Activated CD8-positive, alpha-beta memory T cell treated with anti-CD3 and anti-CD28 coated beads, Interleukin-2, amount 50 U/mL, for 48 hours (primary cell): ENCODE data around the gene DACH2.

Experiments used
- DNase-seq: peaks from one replicate; pipeline ENCODE4 v3.0.0-alpha.2; 2020

The DACH2 gene

GRCh38 chrX:86329174-86329573 lies 180.9 kb downstream of the DACH2 start:
- no peak for DNase-seq

DNA sequence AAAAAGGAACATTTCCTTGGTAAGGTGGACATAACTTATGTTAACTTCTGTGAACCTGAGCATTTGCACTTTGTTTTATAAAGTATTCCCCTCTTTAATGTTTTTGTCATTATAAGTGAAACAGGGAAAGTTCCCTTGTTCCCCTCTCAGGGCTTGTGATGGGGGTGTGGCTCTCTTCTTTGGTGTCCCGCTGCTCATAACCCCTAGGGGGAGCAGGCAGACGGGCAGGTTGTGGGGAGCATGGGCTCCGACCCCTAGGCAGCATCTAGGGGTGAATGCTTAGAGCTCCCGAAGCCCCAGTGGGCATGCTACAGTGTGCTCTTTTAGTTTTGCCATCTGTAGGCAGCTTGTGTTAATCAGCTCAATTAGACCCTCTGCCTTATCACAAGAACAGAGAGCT lies 200.4 kb downstream of the DACH2 start:
- no peak for DNase-seq

DNA sequence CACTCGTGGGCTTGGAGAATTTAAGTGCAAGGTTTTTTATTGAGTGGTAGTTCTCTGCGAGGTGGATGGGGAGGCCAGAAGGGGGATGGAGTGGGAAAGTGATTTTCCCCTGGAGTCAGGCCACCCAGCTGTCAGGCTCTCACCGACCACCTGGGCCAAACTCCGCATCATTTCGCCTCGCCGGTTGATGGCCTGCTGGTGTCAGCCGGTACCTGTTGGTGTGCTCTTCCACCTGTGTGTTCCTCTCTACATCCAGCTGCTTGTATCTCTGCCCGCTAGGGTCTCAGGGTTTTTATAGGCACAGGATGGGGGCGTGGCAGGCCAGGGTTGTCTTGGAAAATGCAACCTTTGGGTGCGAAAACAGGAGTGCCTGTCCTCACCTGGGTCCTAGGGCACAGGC lies 200.9 kb downstream of the DACH2 start:
- DNase-seq: no peak

GRCh38 chrX:86369847-86370630 lies 221.8 kb downstream of the DACH2 start:
- DNase-seq: no peak

- DNase-seq: no peak
These were observed 222.7 kb downstream of the DACH2 start for GRCh38 chrX:86370927-86371326.

DNA sequence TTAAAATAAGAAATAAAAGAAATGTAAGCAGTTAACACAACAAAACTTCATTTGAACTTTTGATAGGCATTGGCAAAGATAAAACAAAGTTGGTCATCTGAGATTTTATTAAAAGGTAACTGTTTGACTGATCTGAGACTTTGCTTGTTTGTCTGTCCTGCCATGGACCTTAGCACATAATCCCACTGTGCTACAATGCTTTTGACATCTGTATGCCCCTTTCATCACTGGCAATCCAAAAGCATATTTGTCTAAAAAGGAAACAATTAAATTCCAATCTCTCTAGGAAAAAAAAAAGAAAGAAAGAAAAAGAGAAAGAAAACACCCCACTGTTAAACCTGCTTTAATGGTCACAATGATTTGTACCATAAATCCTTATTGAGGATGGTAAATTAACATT lies 231.0 kb downstream of the DACH2 start:
- no peak for DNase-seq

DNA sequence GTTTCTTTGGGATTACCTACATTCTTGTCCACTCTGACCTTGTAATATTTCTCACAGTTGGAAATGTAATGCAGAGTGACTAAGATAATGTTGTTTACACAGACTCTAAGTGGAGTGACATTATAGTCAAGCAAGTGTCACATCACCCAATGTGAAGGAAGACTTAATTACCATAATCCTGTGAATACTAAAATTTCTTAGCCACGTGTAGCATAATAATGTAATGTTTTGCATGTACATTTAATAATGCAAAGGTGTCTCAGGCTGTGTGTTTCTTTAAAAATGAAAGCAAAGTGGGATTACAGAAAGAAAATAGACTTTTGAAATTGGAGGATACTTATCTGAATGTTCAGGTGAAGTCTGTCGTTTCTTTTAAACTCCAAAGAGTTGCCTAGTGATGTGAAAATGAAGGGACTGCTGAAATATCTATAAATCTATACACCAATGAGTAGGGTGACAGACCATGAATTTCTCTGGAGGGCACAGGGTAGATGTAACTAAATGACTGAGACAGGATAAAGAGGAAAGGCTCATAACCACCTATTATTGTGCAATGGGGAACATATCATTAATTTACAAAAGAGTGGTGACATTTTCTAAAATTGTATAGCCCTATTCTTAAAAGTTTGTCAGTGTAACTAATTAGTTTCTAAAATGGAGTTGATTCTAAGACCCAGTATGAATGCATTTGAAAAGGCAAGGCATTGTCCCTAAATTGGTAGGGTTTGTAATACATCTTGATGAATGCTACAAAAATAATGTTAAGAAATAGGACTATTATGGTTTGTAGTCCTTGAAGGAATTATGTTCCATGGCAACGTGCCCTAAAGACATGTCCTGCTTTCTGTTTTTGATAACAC lies 235.7 kb downstream of the DACH2 start:
- no peak for DNase-seq

GRCh38 chrX:86407371-86407770 lies 259.1 kb downstream of the DACH2 start:
- DNase-seq: no peak

DNA sequence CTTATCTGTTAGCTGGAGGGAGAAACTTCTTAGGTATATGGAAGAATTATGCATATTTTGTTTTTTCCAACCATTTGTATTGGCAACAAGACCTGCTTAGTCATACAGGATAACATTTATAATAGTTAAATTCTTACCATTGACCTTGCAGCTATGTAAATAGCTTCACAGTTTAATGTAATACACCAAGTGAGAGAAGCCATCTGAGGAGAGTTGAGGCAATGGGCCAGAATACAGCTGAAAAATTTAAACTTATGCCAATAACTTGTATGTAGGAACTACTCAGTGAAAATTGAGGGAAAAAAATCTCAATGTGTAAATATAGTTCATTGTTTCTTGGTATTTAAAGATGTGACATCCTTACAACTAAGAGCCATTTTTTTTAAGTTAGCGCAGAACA lies 273.5 kb downstream of the DACH2 start:
- DNase-seq: no peak

DNA sequence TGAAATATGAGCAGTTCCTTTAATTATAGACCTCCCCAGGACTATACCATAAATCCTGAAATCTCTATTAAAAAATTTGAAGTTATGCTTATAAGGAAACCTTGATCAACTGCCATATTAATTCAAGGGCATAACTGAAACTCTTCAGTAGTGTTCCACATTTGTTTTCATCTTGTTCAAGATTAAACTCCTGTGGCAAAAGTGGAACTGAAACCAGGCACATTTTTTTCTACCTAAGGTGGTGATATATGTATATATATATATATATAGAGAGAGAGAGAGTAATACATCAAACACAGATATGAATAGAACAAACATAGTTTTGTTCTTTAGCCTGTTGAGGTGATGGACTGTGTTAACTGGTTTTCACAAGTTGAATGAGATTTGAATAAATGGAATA lies 287.9 kb downstream of the DACH2 start:
- DNase-seq: no peak

DNA sequence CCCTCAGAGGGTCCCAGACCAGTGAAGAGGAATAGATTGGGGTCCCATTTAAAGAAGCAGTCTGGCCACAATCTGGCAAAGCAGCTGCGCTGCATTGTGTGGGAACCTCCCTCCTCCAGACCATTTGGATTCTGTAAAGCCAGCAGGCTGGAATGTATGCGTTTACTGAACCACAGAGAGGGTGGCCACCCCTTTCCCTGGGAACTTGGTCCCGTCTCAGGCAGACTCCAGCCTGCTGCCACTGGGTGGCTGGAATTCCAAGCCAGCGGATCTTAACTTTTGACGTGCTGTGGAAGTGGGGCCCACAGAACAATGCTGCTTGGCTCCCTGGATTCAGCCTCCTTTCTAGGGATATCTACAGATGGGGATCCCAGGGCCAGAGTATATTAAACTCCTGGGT lies 307.2 kb downstream of the DACH2 start:
- no peak for DNase-seq

DNA sequence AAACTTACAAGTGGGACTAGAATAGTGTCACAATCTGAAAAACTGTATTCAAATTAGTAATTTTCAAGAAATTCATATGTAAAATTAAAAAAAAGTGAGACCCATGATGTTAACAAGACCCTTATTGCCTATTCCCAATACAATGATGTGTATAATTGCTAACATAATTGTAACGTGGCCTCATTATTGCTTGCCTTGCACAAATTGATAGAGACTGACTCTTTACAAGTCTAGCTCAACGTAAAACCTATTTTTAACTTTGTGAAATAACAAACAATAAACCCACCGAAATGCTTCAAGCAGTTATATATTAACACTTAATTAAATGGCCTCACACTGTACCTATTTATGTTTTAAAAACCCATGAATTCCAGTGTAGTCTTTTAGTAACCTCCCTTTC lies 312.5 kb downstream of the DACH2 start:
- no peak for DNase-seq

- DNase-seq: no peak
These were observed 356.0 kb downstream of the DACH2 start for GRCh38 chrX:86504297-86504696.

- no peak for DNase-seq
These were observed 359.1 kb downstream of the DACH2 start for GRCh38 chrX:86507331-86507730.

DNA sequence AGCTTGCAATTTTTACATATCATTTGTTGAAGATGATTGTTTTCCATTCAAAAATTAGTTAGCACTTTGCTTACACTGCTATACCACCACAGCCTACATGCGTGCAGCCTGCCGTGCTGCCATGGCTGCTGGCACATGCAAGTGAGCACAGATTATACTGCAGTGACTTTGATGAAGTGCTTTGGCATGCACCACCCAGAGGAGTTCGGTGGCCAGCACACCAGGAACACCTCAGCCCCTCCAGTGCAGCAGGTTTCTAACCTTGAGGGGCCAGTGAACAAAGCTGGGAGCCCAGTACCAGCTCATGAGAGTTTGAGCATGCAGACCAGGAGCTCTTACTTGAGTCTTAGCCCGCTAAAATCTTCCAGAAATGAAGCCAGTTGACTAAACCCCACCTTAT lies 431.5 kb downstream of the DACH2 start:
- DNase-seq: no peak

GRCh38 chrX:86604607-86605006 lies 456.4 kb downstream of the DACH2 start:
- DNase-seq: no peak

DNA sequence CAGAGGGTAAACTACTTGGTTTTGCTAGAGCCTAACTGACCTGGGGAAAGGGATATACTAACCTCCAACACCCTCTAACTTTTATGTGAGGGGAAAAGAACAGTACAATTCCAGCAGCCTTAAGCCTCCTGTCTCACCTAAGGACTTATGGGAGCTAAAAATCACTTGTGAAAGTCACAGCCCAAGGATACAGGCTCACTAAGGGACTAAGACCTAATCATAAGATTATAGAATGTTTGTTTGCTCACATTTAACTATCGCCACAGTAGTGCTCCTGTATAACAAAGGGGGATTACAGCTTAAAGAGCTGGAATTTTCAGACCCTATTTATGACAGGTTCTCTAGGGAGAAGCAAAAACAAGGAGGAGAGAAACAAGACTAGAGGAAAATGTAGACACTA lies 548.7 kb downstream of the DACH2 start:
- DNase-seq: no peak

GRCh38 chrX:86711531-86712180 lies 563.4 kb downstream of the DACH2 start:
- DNase-seq: no peak

- DNase-seq: no peak
These were observed 566.2 kb downstream of the DACH2 start for GRCh38 chrX:86714441-86714840.

- no peak for DNase-seq
These were observed 576.0 kb downstream of the DACH2 start for GRCh38 chrX:86724277-86724676.

GRCh38 chrX:86747091-86747490 lies 598.8 kb downstream of the DACH2 start:
- no peak for DNase-seq

DNA sequence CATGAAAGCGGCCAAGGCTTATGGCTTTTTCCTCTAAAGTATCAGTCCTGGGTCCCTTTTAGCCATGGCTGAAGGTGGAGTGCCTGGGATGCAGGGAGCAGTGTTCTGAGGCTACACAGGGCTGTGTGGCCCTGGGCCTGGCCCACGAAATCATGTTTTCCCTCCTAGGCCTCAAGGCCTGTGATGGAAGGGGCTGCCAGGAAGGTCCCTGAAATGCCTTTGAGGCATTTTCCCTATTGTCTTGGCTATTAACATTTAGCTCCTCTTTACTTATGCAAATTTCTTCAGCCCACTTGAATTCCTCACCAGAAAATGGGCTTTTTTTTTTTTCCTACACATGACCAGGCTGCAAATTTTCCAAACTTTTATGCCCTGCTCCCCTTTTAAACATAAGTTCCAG lies 657.0 kb downstream of the DACH2 start:
- DNase-seq: no peak

DNA sequence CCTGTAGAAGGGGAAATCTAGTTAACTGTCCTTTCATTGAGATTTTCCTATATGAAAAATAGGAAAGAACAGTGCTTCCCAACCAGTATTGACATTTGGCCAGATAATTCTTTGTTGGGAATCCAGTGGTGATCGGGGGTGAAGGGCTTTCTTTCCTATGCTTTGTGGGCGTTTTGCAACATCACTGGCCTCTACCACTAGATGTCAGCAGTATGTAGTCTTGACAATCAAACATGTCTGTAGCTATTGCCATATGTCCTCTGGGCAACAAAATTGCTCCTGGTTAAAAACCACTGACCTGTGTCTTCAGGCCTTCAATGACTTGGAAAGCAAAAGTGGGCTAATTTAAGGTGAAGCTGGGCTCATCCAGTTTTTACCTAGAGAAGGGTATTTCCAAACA lies 658.5 kb downstream of the DACH2 start:
- DNase-seq: no peak

DNA sequence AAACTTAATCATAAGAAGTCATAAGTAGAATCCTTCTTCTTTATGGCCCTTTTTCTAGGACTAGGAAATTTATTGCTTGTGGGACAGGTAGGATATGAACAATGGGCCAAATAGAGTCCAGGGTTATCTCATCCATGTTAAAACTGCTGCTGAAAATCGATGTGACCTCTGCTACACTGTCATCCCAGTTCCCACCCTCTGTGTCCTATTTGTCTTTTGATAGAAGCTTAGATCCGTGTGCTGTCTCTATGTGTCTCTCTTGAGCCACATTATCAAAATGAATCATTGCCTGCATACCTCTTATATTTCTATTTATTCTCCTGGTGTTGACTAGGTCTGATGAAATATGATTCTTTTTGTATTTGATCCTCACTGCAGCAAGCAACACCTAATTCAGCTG lies 661.4 kb downstream of the DACH2 start:
- no peak for DNase-seq
